SK-N-SH (cell line): Measurements from ENCODE around the gene MADD. TPM values are rescaled to one million over a fixed set of nuclear protein-coding genes. Genes with fewer than 3 reads are reported as not detected.

Source experiments
- CTCF ChIA-PET: fragments of 300-600, 350-600 bp; formaldehyde crosslinking; extraction: SDS; loops from one replicate; lab custom pipeline; 2021; lab: Yijun Ruan, JAX
- POLR2A ChIA-PET: fragments of 350-600 bp; sonication (Branson Sonifier 250); formaldehyde crosslinking; extraction: SDS; loops from one replicate; lab custom pipeline; 2020; ENCODE audit warnings: antibody characterized with exemption, inconsistent platforms; lab: Yijun Ruan, JAX
- DNase-seq: peaks from one replicate; pipeline ENCODE4 v3.0.0; 2012
- H2AFZ ChIP-seq: fragments of 200-600 bp; sonication (generic); 2 replicates; pipeline ENCODE4 v1.8.1; 2016; ENCODE audit warnings: antibody characterized with exemption, mild to moderate bottlenecking, low read depth
- H3F3A ChIP-seq: fragments of 200-600 bp; sonication (generic); replicated peaks from 2 replicates; pipeline ENCODE3; 2016; ENCODE audit warnings: antibody characterized with exemption, mild to moderate bottlenecking; ENCODE audit not compliant: insufficient read depth
- H3K27ac ChIP-seq, 2 experiments: fragments of 200-500 bp in 1 of 2; fragments of 200-600 bp in 1 of 2; sonication (Bioruptor generic) in 1 of 2; sonication (generic), shearing (Covaris generic) in 1 of 2; 2 replicates each; pipeline versions ENCODE4 v1.5.1 to v1.6.1; 2014 to 2016; ENCODE audit warnings: low read depth in 2 of 2, inconsistent platforms in 1 of 2, low read length in 1 of 2, mild to moderate bottlenecking in 1 of 2, mixed read lengths in 1 of 2
- H3K27me3 ChIP-seq: fragments of 200-600 bp; sonication (generic), shearing (Covaris generic); 2 replicates; pipeline ENCODE4 v1.6.1; 2016; ENCODE audit warnings: mixed run types; ENCODE audit not compliant: insufficient read depth
- H3K36me3 ChIP-seq, 2 experiments: fragments of 200-500 bp in 1 of 2; fragments of 200-600 bp in 1 of 2; sonication (Bioruptor generic) in 1 of 2; sonication (generic) in 1 of 2; replicated peaks in 1 of 2; 2 replicates each; pipeline versions ENCODE3 to v1.5.1; 2014 to 2016; ENCODE audit warnings: low read length in 1 of 2, mild to moderate bottlenecking in 1 of 2; ENCODE audit not compliant: insufficient read depth in 2 of 2, control insufficient read depth in 1 of 2
- H3K4me1 ChIP-seq, 2 experiments: fragments of 200-500 bp in 1 of 2; fragments of 200-600 bp in 1 of 2; sonication (Bioruptor generic) in 1 of 2; sonication (generic), shearing (Covaris generic) in 1 of 2; 2 replicates each; pipeline versions ENCODE4 v1.5.1 to v1.6.1; 2014 to 2016; ENCODE audit warnings: low read depth in 1 of 2, low read length in 1 of 2, mixed run types in 1 of 2; ENCODE audit not compliant: insufficient read depth in 2 of 2, control insufficient read depth in 1 of 2
- H3K4me2 ChIP-seq: fragments of 200-600 bp; sonication (generic), shearing (Covaris generic); 2 replicates; pipeline ENCODE4 v1.6.1; 2017; ENCODE audit warnings: mixed run types
- H3K4me3 ChIP-seq, 2 experiments: fragments of 200-500 bp in 1 of 2; fragments of 200-600 bp in 1 of 2; sonication (Bioruptor generic) in 1 of 2; sonication (generic), shearing (Covaris generic) in 1 of 2; 2 replicates each; pipeline versions ENCODE4 v1.5.1 to v1.8.1; 2014 to 2016; ENCODE audit warnings: low read depth in 2 of 2, inconsistent platforms in 1 of 2, low read length in 1 of 2, mild to moderate bottlenecking in 1 of 2, mixed read lengths in 1 of 2, moderate library complexity in 1 of 2
- H3K79me2 ChIP-seq: fragments of 200-600 bp; sonication (generic); 2 replicates; pipeline ENCODE4 v1.8.1; 2017; ENCODE audit warnings: mild to moderate bottlenecking; ENCODE audit not compliant: insufficient read depth
- H3K9ac ChIP-seq: fragments of 200-600 bp; sonication (generic); 2 replicates; pipeline ENCODE4 v1.6.1; 2017; ENCODE audit warnings: mixed run types
- H3K9me2 ChIP-seq: fragments of 200-600 bp; sonication (generic); 2 replicates; pipeline ENCODE4 v1.6.1; 2017; ENCODE audit warnings: mixed run types
- H3K9me3 ChIP-seq: fragments of 200-600 bp; sonication (generic); 2 replicates; pipeline ENCODE4 v1.6.1; 2017; ENCODE audit warnings: mixed run types, mild to moderate bottlenecking, moderate library complexity
- H4K20me1 ChIP-seq: fragments of 200-600 bp; sonication (generic); 2 replicates; pipeline ENCODE4 v1.6.1; 2017; ENCODE audit warnings: mild to moderate bottlenecking, mixed run types; ENCODE audit not compliant: insufficient read depth
- CHD2 ChIP-seq: fragments of 150-350 bp; IDR thresholded peaks from 2 replicates; pipeline ENCODE4 v1.6.1; 2018; ENCODE audit warnings: low read length; ENCODE audit not compliant: partially characterized antibody
- ELF1 ChIP-seq: IDR thresholded peaks from 2 replicates; pipeline ENCODE4 v1.4.0; 2012
- FOSL2 ChIP-seq: IDR thresholded peaks from 2 replicates; pipeline ENCODE4 v1.4.0; 2012; ENCODE audit warnings: low read depth, mild to moderate bottlenecking, moderate library complexity, borderline replicate concordance
- FOXM1 ChIP-seq: IDR thresholded peaks from 2 replicates; pipeline ENCODE4 v1.4.0; 2012; ENCODE audit warnings: low read depth, mild to moderate bottlenecking
- GABPA ChIP-seq: IDR thresholded peaks from 2 replicates; pipeline ENCODE4 v1.4.0; 2012; ENCODE audit warnings: low read depth, mild to moderate bottlenecking
- GATA2 ChIP-seq: sonication (generic); formaldehyde crosslinking; IDR thresholded peaks from 2 replicates; pipeline ENCODE4 v1.5.0; 2020; ENCODE audit warnings: mild to moderate bottlenecking, missing genetic modification reagents
- JUND ChIP-seq: IDR thresholded peaks from 2 replicates; pipeline ENCODE4 v1.4.0; 2012
- MEF2A ChIP-seq: IDR thresholded peaks from 2 replicates; pipeline ENCODE4 v1.4.0; 2012; ENCODE audit warnings: low read depth, borderline replicate concordance
- MXI1 ChIP-seq: IDR thresholded peaks from 2 replicates; pipeline ENCODE4 v1.6.1; 2012; ENCODE audit warnings: mild to moderate bottlenecking, low read depth, low read length, improper control_type of control experiment
- NRF1 ChIP-seq: IDR thresholded peaks from 2 replicates; pipeline ENCODE4 v1.6.1; 2012; ENCODE audit warnings: low read depth, mild to moderate bottlenecking, low read length
- POLR2AphosphoS5 ChIP-seq: IDR thresholded peaks from 2 replicates; pipeline ENCODE4 v1.6.1; 2012; ENCODE audit warnings: low read depth, low read length
- RAD21 ChIP-seq: IDR thresholded peaks from 2 replicates; pipeline ENCODE4 v1.6.1; 2012; ENCODE audit warnings: mild to moderate bottlenecking, low read length
- SIN3A ChIP-seq: IDR thresholded peaks from 2 replicates; pipeline ENCODE4 v1.6.1; 2012; ENCODE audit warnings: low read depth, mild to moderate bottlenecking, low read length, moderate library complexity, borderline replicate concordance
- SMC3 ChIP-seq: IDR thresholded peaks from 2 replicates; pipeline ENCODE4 v1.6.1; 2012; ENCODE audit warnings: low read depth, low read length, improper control_type of control experiment
- TAF1 ChIP-seq: IDR thresholded peaks from 2 replicates; pipeline ENCODE4 v1.6.1; 2012; ENCODE audit warnings: low read depth, mild to moderate bottlenecking, low read length, moderate library complexity, borderline replicate concordance
- TEAD4 ChIP-seq: IDR thresholded peaks from 2 replicates; pipeline ENCODE4 v1.4.0; 2012; ENCODE audit warnings: mild to moderate bottlenecking, borderline replicate concordance; ENCODE audit not compliant: insufficient read depth
- YY1 ChIP-seq: IDR thresholded peaks from 2 replicates; pipeline ENCODE4 v1.4.0; 2012; ENCODE audit warnings: low read depth, mild to moderate bottlenecking
- WGBS: methylation state at CpG from one replicate; pipeline ENCODE4 v1.1.6; 2017; ENCODE audit warnings: low lambda C conversion rate; 5-methylcytosine and 5-hydroxymethylcytosine counted together
- polyA plus RNA-seq, 3 experiments: library from polyadenylated mRNA; depleted of rRNA; stranded (reverse); fragments of >200 nt; gene quantifications; 2 replicates each; pipeline ENCODE4 v1.2.3, GENCODE V29; 2012
- TF ChIP-seq, protein P1 (sequence below): IDR thresholded peaks from 2 replicates; pipeline ENCODE4 v1.4.0; 2012; ENCODE audit warnings: low read depth
- TF ChIP-seq, protein P2 (sequence below): IDR thresholded peaks from 2 replicates; pipeline ENCODE4 v1.4.0; 2012; ENCODE audit warnings: low read depth, borderline replicate concordance
- TF ChIP-seq, protein P3 (sequence below): fragments of 150-350 bp; IDR thresholded peaks from 2 replicates; pipeline ENCODE4 v1.6.1; 2016; ENCODE audit warnings: mild to moderate bottlenecking, low read depth, low read length
- TF ChIP-seq, protein P4 (sequence below): fragments of 200-600 bp; sonication (generic); IDR thresholded peaks from 2 replicates; pipeline ENCODE4 v1.6.1; 2017; ENCODE audit warnings: antibody characterized with exemption, mild to moderate bottlenecking, moderate library complexity

MADD gene
- polyA plus RNA-seq, 1 of the 3 experiments (the other 2 are of a cell fraction), result 16.4 TPM

DNA sequence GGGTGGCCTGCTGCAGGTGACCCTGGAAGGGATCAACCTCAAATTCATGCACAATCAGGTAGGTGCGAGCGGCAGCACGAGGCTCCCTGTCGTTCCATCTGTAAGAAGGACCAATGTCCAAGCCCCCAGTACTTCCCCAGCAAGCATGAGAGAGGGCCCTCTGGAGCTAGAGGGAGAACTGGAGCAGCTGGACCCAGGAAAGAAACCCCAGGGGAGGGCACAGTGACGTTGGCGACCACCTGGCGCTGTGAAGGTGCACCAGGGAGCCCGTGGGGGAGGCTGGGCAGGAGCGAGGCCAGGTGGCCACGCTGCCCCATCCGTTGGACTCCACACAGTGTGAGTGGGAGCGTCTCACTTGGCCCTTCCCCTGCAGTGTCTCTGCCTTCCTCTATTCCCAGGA lies 54.6 kb downstream of the MADD start (continued):
- TF ChIP-seq, protein P1, sequence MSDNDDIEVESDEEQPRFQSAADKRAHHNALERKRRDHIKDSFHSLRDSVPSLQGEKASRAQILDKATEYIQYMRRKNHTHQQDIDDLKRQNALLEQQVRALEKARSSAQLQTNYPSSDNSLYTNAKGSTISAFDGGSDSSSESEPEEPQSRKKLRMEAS, result no peak
- no peak for TF ChIP-seq FOSL2

DNA sequence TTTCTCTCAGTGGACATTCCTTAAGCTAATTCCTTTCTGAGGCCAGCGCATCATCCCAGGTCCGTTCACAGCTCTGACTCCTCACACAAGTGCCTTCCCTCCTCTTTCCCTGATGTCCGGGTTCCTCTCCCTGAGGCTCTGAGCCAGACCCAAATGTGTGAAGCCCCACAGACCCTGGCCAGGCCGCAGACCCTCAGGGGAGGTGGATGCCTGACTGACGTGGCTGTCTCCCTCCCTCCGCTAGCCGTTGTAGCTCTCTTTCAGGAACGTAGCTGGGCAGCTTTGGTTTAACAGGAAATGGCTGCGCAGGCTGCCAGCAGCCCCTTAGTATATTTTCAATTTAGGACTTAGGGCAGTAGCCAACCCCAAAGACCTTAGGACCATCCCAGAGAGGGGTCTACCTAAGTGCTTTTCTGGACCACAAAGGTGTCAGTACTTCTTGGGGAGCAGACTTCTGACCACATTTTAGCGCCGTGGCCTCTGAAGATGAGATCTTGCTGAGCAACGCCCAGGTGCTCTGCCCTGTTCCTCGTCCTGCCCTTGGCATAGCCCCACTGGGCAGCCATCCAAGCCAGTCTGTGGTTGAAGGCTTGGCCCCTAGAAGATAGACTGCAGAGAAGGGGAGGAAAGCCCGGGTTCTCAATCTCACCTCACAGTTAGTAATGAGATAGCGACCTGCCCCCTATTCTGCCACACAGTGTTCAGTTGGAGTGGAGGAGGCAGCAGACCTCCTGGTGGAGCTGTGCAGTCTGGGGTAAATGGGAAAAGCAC lies 55.5 kb downstream of the MADD start:
- Histone ChIP-seq H3F3A (no peaks in the 10 kb centered on the region), H3K9me2 (no peaks in the 10 kb centered on the region), H2AFZ (no peak overlapping the region), H3K4me3 (no peak overlapping the region), H3K27ac (no peak overlapping the region), H3K4me1 (no peaks in the 10 kb centered on the region), H3K27me3 (no peaks in the 10 kb centered on the region), H3K9me3 (no peaks in the 10 kb centered on the region), H4K20me1 (no peaks in the 10 kb centered on the region), H3K4me2 (no peak overlapping the region), H3K79me2 (no peaks in the 10 kb centered on the region), H3K9ac (no peak overlapping the region), H3K36me3 (peaks cover 11 to 43% of the 10 kb centered on the region in 2 experiments)
- WGBS, result 83% methylated on average over 15 of the region's 15 CpGs
- TF ChIP-seq POLR2AphosphoS5, result no peak
- TF ChIP-seq JUND, result no peak
- TF ChIP-seq TEAD4, result no peak
- no peak for TF ChIP-seq ELF1
- TF ChIP-seq FOSL2, result no peak
- TF ChIP-seq, protein P1, result no peak
- TF ChIP-seq GATA2 (CRISPR knock-in tag), result no peak
- CTCF ChIA-PET, result interaction anchor here (1.1 kb wide), 1 partner anchor 202 kb away, joined by 4 read pairs; no protein-coding TSS in a partner anchor
- POLR2A ChIA-PET, result no interaction called here
- DNase-seq, result no peak

DNA sequence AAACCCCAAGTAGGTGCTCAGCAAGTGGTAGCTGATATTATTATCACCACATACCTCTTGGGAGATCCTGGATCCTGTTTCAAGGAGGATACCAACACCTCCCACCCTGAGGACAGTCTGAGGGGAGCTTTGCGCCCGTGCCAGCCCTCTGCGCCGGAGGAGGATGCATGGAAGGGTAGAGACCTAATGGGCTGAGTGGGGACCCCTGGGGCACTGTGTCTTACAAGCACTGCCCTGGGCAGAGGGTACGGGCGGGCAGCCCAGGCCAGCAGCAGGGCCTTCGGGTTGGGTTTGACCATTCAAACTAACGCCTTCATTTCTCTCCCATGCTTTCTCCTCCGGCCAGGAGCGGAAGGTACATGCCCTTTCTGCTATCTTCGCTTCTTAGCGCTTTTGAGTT lies 56.3 kb downstream of the MADD start:
- Histone ChIP-seq H2AFZ (no peak overlapping the region), H3K27ac (no peak overlapping the region), H3K4me2 (no peak overlapping the region), H3K4me3 (no peak overlapping the region), H3K27me3 (no peaks in the 10 kb centered on the region), H3K9ac (no peak overlapping the region), H3K9me3 (no peaks in the 10 kb centered on the region), H3K36me3 (peaks cover 10 to 42% of the 10 kb centered on the region in 2 experiments), H3K9me2 (no peaks in the 10 kb centered on the region), H3F3A (no peaks in the 10 kb centered on the region), H4K20me1 (no peaks in the 10 kb centered on the region), H3K4me1 (no peaks in the 10 kb centered on the region), H3K79me2 (no peaks in the 10 kb centered on the region)
- CTCF ChIA-PET, result interaction anchor here (1.1 kb wide), 1 partner anchor 28 kb away, joined by 3 read pairs; no protein-coding TSS in a partner anchor
- POLR2A ChIA-PET, result no interaction called here
- 97% methylated on average over 12 of the region's 12 CpGs for WGBS
- peak; percentile 23 for DNase-seq
- TF ChIP-seq FOXM1 (no peak), TAF1 (no peak), MXI1 (no peak), GATA2 (CRISPR knock-in tag) (no peak), SMC3 (no peak), FOSL2 (no peak), ELF1 (no peak), SIN3A (no peak), RAD21 (no peak), NRF1 (no peak), GABPA (no peak), MEF2A (no peak), CHD2 (no peak), YY1 (no peak)
- TF ChIP-seq, protein P2, sequence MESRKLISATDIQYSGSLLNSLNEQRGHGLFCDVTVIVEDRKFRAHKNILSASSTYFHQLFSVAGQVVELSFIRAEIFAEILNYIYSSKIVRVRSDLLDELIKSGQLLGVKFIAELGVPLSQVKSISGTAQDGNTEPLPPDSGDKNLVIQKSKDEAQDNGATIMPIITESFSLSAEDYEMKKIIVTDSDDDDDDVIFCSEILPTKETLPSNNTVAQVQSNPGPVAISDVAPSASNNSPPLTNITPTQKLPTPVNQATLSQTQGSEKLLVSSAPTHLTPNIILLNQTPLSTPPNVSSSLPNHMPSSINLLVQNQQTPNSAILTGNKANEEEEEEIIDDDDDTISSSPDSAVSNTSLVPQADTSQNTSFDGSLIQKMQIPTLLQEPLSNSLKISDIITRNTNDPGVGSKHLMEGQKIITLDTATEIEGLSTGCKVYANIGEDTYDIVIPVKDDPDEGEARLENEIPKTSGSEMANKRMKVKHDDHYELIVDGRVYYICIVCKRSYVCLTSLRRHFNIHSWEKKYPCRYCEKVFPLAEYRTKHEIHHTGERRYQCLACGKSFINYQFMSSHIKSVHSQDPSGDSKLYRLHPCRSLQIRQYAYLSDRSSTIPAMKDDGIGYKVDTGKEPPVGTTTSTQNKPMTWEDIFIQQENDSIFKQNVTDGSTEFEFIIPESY, result no peak
- TF ChIP-seq, protein P3, sequence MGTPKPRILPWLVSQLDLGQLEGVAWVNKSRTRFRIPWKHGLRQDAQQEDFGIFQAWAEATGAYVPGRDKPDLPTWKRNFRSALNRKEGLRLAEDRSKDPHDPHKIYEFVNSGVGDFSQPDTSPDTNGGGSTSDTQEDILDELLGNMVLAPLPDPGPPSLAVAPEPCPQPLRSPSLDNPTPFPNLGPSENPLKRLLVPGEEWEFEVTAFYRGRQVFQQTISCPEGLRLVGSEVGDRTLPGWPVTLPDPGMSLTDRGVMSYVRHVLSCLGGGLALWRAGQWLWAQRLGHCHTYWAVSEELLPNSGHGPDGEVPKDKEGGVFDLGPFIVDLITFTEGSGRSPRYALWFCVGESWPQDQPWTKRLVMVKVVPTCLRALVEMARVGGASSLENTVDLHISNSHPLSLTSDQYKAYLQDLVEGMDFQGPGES, result no peak
- TF ChIP-seq, protein P4, sequence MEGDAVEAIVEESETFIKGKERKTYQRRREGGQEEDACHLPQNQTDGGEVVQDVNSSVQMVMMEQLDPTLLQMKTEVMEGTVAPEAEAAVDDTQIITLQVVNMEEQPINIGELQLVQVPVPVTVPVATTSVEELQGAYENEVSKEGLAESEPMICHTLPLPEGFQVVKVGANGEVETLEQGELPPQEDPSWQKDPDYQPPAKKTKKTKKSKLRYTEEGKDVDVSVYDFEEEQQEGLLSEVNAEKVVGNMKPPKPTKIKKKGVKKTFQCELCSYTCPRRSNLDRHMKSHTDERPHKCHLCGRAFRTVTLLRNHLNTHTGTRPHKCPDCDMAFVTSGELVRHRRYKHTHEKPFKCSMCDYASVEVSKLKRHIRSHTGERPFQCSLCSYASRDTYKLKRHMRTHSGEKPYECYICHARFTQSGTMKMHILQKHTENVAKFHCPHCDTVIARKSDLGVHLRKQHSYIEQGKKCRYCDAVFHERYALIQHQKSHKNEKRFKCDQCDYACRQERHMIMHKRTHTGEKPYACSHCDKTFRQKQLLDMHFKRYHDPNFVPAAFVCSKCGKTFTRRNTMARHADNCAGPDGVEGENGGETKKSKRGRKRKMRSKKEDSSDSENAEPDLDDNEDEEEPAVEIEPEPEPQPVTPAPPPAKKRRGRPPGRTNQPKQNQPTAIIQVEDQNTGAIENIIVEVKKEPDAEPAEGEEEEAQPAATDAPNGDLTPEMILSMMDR, result no peak
